ENCODE results near the gene ADISSP.

ADISSP gene

DNA sequence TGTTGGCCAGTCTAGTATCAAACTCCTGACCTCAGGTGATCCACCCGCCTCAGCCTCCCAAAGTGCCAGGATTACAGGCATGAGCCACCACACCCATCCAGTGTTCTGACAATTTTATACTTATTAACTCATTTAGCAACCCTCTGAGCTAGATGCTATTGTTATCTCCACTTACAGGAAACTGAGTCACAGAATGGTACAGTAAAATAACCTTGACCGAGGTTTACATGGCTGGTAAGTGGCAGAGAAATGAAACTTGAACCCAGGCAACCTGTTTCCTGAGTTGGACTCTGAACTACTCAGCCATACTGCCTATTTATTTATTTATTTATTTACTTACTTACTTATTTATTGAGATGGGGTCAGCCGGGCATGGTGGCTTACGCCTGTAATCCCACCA is 48.5 kb downstream of the ADISSP start:
- Histone ChIP-seq H3K27ac (ENCODE audit: extremely low read depth, low read depth, low read length) (no peak overlapping the region), H3K4me3 (ENCODE audit: low read depth, low read length) (no peak overlapping the region), H3K36me3 (ENCODE audit: control insufficient read depth in 2 of 2, insufficient read depth in 1 of 2, low read length in 2 of 2) (no peaks in the 10 kb centered on the region), H3K9me3 (ENCODE audit: control insufficient read depth, insufficient read depth, low read depth, low read length) (no peaks in the 10 kb centered on the region), H3K4me1 (ENCODE audit: control insufficient read depth, insufficient read depth, low read length) (no peaks in the 10 kb centered on the region)
- CTCF ChIA-PET: interaction anchor here (0.6 to 3.7 kb wide), 9 partner anchors 8 to 234 kb away, joined by 3 to 20 read pairs (median 5); partner anchors contain the start of genes ADISSP and SPEF1
- TF ChIP-seq ZBTB48 (tag by site-specific recombination; IDR thresholded peaks at IDR 0.05) (no peak), ZNF280D (tag by site-specific recombination; IDR thresholded peaks at IDR 0.05) (no peak), ZSCAN23 (tag by site-specific recombination; IDR thresholded peaks at IDR 0.05) (no peak), MZF1 (tag by site-specific recombination; IDR thresholded peaks at IDR 0.05; ENCODE audit: borderline replicate concordance) (no peak), ZSCAN16 (tag by site-specific recombination; IDR thresholded peaks at IDR 0.05) (no peak), ZNF146 (tag by site-specific recombination; IDR thresholded peaks at IDR 0.05) (no peak), ZNF560 (tag by site-specific recombination; IDR thresholded peaks at IDR 0.05; ENCODE audit: borderline replicate concordance) (no peak), SP7 (tag by site-specific recombination; IDR thresholded peaks at IDR 0.05) (no peak), ZXDB (tag by site-specific recombination; IDR thresholded peaks at IDR 0.05) (no peak), PATZ1 (tag by site-specific recombination; IDR thresholded peaks at IDR 0.05) (no peak), ZNF645 (tag by site-specific recombination; IDR thresholded peaks at IDR 0.05) (no peak), KLF9 (tag by site-specific recombination; IDR thresholded peaks at IDR 0.05; ENCODE audit: low read depth) (no peak)
- TF ChIP-seq, protein P1, sequence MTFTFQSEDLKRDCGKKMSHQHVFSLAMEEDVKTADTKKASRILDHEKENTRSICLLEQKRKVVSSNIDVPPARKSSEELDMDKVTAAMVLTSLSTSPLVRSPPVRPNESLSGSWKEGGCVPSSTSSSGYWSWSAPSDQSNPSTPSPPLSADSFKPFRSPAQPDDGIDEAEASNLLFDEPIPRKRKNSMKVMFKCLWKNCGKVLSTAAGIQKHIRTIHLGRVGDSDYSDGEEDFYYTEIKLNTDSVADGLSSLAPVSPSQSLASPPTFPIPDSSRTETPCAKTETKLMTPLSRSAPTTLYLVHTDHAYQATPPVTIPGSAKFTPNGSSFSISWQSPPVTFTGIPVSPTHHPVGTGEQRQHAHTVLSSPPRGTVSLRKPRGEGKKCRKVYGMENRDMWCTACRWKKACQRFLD (tag by site-specific recombination; IDR thresholded peaks at IDR 0.05): no peak
- POLR2A ChIA-PET: no interaction called here

DNA sequence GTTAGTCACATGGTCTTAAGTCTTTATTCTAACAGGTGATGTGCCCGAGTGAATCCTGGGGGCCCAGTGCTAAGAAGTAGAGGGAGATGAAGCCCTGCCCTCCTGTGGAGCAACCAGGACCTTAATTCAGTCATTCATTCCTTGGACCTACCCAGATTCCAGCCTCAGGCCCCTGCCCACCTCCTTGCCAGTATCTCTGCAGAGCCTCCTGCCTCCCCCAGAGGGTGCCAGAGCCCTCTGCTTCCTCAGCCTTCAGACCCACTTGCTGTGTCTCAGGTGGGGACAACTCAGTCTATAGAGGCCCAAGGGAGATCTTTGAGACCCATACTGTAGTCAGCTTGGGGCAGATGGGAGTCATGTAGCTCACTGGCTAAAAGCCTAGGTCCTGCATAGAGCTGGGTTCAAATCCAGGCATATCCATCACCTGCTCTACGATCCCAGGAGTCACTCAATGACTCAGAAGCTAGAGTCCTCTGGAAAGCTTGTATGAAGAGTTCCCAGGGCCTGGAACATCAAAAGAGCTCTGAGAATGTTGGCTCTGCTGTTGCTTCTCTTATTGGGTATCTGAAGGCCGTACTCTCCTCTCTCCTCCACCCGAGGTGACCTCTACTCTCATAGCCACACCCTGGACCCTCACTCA is 51.2 kb downstream of the ADISSP start:
- ChIA-PET POLR2A (interaction anchor here (1.1 kb wide), 2 partner anchors 53 to 65 kb away, joined by 3 to 5 read pairs; partner anchors contain the start of gene SPEF1), CTCF (interaction anchor here (0.5 to 3.7 kb wide), 49 partner anchors 9 to 1198 kb away, joined by 3 to 26 read pairs (median 5); partner anchors contain the start of genes ADISSP, AP5S1 and SPEF1)
- no peaks in the 10 kb centered on the region for H3K4me1 ChIP-seq (ENCODE audit: control insufficient read depth, insufficient read depth, low read length)
- H3K27ac ChIP-seq (ENCODE audit: extremely low read depth, low read depth, low read length): 0 out of 2 replicates have a peak overlapping the region, but pooled peaks have one; percentile 18
- H3K9me3 ChIP-seq (ENCODE audit: control insufficient read depth, insufficient read depth, low read depth, low read length): no peaks in the 10 kb centered on the region
- H3K4me3 ChIP-seq (ENCODE audit: low read depth, low read length): no peak overlapping the region
- H3K36me3 ChIP-seq (ENCODE audit: control insufficient read depth in 2 of 2, insufficient read depth in 1 of 2, low read length in 2 of 2): no peaks in the 10 kb centered on the region
- TF ChIP-seq ZNF501 (tag by site-specific recombination; IDR thresholded peaks at IDR 0.05) (no peak), ZBTB21 (tag by site-specific recombination; IDR thresholded peaks at IDR 0.05) (no peak), ZNF274 (IDR thresholded peaks at IDR 0.05; ENCODE audit: low read length) (no peak), ZNF274 (tag by site-specific recombination; IDR thresholded peaks at IDR 0.05; ENCODE audit: borderline replicate concordance) (no peak), PRDM1 (tag by site-specific recombination; IDR thresholded peaks at IDR 0.05) (no peak)
- TF ChIP-seq, protein P2, sequence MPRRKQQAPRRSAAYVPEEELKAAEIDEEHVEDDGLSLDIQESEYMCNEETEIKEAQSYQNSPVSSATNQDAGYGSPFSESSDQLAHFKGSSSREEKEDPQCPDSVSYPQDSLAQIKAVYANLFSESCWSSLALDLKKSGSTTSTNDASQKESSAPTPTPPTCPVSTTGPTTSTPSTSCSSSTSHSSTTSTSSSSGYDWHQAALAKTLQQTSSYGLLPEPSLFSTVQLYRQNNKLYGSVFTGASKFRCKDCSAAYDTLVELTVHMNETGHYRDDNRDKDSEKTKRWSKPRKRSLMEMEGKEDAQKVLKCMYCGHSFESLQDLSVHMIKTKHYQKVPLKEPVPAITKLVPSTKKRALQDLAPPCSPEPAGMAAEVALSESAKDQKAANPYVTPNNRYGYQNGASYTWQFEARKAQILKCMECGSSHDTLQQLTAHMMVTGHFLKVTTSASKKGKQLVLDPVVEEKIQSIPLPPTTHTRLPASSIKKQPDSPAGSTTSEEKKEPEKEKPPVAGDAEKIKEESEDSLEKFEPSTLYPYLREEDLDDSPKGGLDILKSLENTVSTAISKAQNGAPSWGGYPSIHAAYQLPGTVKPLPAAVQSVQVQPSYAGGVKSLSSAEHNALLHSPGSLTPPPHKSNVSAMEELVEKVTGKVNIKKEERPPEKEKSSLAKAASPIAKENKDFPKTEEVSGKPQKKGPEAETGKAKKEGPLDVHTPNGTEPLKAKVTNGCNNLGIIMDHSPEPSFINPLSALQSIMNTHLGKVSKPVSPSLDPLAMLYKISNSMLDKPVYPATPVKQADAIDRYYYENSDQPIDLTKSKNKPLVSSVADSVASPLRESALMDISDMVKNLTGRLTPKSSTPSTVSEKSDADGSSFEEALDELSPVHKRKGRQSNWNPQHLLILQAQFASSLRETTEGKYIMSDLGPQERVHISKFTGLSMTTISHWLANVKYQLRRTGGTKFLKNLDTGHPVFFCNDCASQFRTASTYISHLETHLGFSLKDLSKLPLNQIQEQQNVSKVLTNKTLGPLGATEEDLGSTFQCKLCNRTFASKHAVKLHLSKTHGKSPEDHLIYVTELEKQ (tag by site-specific recombination; IDR thresholded peaks at IDR 0.05; ENCODE audit: borderline replicate concordance): no peak
- TF ChIP-seq, protein P3, sequence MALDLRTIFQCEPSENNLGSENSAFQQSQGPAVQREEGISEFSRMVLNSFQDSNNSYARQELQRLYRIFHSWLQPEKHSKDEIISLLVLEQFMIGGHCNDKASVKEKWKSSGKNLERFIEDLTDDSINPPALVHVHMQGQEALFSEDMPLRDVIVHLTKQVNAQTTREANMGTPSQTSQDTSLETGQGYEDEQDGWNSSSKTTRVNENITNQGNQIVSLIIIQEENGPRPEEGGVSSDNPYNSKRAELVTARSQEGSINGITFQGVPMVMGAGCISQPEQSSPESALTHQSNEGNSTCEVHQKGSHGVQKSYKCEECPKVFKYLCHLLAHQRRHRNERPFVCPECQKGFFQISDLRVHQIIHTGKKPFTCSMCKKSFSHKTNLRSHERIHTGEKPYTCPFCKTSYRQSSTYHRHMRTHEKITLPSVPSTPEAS (tag by site-specific recombination; IDR thresholded peaks at IDR 0.05): no peak
